ENCODE measurements around the gene HSD3B2.

The HSD3B2 gene

DNA sequence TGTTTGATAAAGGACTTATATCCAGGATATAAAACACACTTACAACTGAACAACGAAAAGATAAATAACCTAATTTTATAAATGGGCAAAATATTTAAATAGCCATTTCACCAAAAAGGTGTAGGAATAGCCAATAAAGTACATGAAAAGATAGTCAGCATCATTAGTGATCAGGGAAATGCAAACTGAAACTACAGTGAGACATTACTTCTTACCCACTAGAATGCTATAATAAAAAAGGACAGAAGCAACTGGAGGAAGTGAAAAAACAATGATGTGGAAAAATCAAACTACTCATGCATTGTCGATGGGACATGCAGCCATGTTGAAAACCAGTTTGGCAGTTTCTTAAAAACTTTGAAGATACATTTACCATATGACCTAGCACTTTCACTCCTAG is 48.6 kb downstream of the HSD3B2 start:
- no peak overlapping the region for H3K27ac ChIP-seq (ENCODE audit: low read length)
- no peaks in the 10 kb centered on the region for H4K20me1 ChIP-seq (ENCODE audit: insufficient read depth, low read length)
- TF ChIP-seq, protein P1, sequence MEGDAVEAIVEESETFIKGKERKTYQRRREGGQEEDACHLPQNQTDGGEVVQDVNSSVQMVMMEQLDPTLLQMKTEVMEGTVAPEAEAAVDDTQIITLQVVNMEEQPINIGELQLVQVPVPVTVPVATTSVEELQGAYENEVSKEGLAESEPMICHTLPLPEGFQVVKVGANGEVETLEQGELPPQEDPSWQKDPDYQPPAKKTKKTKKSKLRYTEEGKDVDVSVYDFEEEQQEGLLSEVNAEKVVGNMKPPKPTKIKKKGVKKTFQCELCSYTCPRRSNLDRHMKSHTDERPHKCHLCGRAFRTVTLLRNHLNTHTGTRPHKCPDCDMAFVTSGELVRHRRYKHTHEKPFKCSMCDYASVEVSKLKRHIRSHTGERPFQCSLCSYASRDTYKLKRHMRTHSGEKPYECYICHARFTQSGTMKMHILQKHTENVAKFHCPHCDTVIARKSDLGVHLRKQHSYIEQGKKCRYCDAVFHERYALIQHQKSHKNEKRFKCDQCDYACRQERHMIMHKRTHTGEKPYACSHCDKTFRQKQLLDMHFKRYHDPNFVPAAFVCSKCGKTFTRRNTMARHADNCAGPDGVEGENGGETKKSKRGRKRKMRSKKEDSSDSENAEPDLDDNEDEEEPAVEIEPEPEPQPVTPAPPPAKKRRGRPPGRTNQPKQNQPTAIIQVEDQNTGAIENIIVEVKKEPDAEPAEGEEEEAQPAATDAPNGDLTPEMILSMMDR (IDR thresholded peaks at IDR 0.05; ENCODE audit: borderline replicate concordance, extremely low read depth, low read length, poor library complexity, severe bottlenecking), result no peak
- TF ChIP-seq EZH2 (IDR thresholded peaks at IDR 0.05; ENCODE audit: borderline replicate concordance, low read depth, low read length, severe bottlenecking), result no peak
- no peak overlapping the region for H3K4me2 ChIP-seq (ENCODE audit: insufficient read depth, low read length)
- H3K9ac ChIP-seq (ENCODE audit: low read depth, low read length), result no peak overlapping the region
- H3K9me3 ChIP-seq (ENCODE audit: insufficient read depth, low read length, severe bottlenecking), result no peaks in the 10 kb centered on the region
- no peaks in the 10 kb centered on the region for H3K4me1 ChIP-seq (ENCODE audit: insufficient read depth, low read length)
- no peak overlapping the region for H2AFZ ChIP-seq (ENCODE audit: low read depth, low read length)
- no peaks in the 10 kb centered on the region for H3K79me2 ChIP-seq (ENCODE audit: insufficient read depth, low read length)
- H3K27me3 ChIP-seq (ENCODE audit: insufficient read depth, low read length, poor library complexity), result no peaks in the 10 kb centered on the region
- H3K4me3 ChIP-seq (ENCODE audit: low read depth in 1 of 2, low read length in 2 of 2), result no peak overlapping the region
- no peaks in the 10 kb centered on the region for H3K36me3 ChIP-seq (ENCODE audit: insufficient read depth, low read length)
- no peak for DNase-seq
- ATAC-seq (ENCODE audit: insufficient read depth, low read depth), result no peak

DNA sequence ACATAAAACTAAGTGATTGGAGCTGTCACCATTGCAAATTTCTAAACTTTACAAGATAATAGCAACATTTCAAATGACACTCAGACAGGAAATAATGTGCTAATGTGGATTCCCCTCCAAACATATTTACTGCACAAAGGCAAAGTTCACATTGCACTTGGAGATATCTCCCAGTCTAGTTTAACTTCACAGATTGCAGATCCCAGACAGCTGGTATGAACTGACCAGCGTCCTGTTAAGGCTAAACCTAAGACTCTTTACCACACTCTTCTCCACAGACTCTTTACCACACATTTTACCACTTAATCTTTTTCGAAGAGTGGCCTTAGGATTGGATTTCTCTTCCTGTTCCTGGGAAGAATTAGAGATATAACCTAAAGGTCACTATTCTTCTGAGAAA is 51.5 kb downstream of the HSD3B2 start:
- Histone ChIP-seq H3K79me2 (ENCODE audit: insufficient read depth, low read length) (no peaks in the 10 kb centered on the region), H3K4me3 (ENCODE audit: low read depth in 1 of 2, low read length in 2 of 2) (no peak overlapping the region), H3K9me3 (ENCODE audit: insufficient read depth, low read length, severe bottlenecking) (no peaks in the 10 kb centered on the region), H2AFZ (ENCODE audit: low read depth, low read length) (no peak overlapping the region), H3K9ac (ENCODE audit: low read depth, low read length) (no peak overlapping the region), H4K20me1 (ENCODE audit: insufficient read depth, low read length) (no peaks in the 10 kb centered on the region), H3K4me1 (ENCODE audit: insufficient read depth, low read length) (no peaks in the 10 kb centered on the region), H3K27ac (ENCODE audit: low read length) (no peak overlapping the region), H3K36me3 (ENCODE audit: insufficient read depth, low read length) (no peaks in the 10 kb centered on the region), H3K4me2 (ENCODE audit: insufficient read depth, low read length) (no peak overlapping the region), H3K27me3 (ENCODE audit: insufficient read depth, low read length, poor library complexity) (peaks cover 6% of the 10 kb centered on the region)
- ATAC-seq (ENCODE audit: insufficient read depth, low read depth) (no peak), DNase-seq (no peak)
- TF ChIP-seq, protein P1 (IDR thresholded peaks at IDR 0.05; ENCODE audit: borderline replicate concordance, extremely low read depth, low read length, poor library complexity, severe bottlenecking), result no peak
- no peak for TF ChIP-seq EZH2 (IDR thresholded peaks at IDR 0.05; ENCODE audit: borderline replicate concordance, low read depth, low read length, severe bottlenecking)

DNA sequence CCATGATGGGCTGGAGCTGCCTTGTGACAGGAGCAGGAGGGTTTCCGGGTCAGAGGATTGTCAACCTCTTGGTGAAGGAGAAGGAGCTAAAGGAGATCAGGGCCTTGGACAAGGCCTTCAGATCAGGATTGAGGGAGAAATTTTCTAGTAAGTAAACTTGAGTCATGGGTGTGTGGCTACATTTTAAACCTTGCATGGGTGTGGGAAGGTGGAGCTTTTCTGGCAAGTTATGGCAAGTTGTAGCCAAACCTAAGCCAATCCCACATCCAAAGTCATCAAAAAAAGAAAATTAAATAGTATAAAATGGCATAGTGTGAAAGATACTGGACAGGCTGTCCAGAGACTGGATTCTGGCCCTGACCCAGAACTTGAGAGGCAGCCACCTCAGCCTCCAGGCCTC is 52.3 kb downstream of the HSD3B2 start:
- ATAC-seq (ENCODE audit: insufficient read depth, low read depth), result no peak
- peaks cover 6% of the 10 kb centered on the region for H3K27me3 ChIP-seq (ENCODE audit: insufficient read depth, low read length, poor library complexity)

More for the DNA sequence above, 52.3 kb downstream of the HSD3B2 start:
- DNase-seq, result no peak
- H3K9me3 ChIP-seq (ENCODE audit: insufficient read depth, low read length, severe bottlenecking), result no peaks in the 10 kb centered on the region
- H3K4me1 ChIP-seq (ENCODE audit: insufficient read depth, low read length), result no peaks in the 10 kb centered on the region
- H2AFZ ChIP-seq (ENCODE audit: low read depth, low read length), result no peak overlapping the region; the same call in 1 of the 2 replicates
- no peak overlapping the region for H3K9ac ChIP-seq (ENCODE audit: low read depth, low read length)
- no peaks in the 10 kb centered on the region for H3K79me2 ChIP-seq (ENCODE audit: insufficient read depth, low read length)
- TF ChIP-seq, protein P1 (IDR thresholded peaks at IDR 0.05; ENCODE audit: borderline replicate concordance, extremely low read depth, low read length, poor library complexity, severe bottlenecking), result no peak
- TF ChIP-seq EZH2 (IDR thresholded peaks at IDR 0.05; ENCODE audit: borderline replicate concordance, low read depth, low read length, severe bottlenecking), result no peak
- no peak overlapping the region for H3K27ac ChIP-seq (ENCODE audit: low read length)
- no peak overlapping the region for H3K4me3 ChIP-seq (ENCODE audit: low read depth in 1 of 2, low read length in 2 of 2)
- H3K36me3 ChIP-seq (ENCODE audit: insufficient read depth, low read length), result no peaks in the 10 kb centered on the region
- no peak overlapping the region for H3K4me2 ChIP-seq (ENCODE audit: insufficient read depth, low read length)
- no peaks in the 10 kb centered on the region; the same call in 1 of the 2 replicates for H4K20me1 ChIP-seq (ENCODE audit: insufficient read depth, low read length)

All from DND-41 (cell line).